AML-193 (cell line): Measurements from ENCODE around the gene ATG4D.
A peak's percentile ranks its signal among the peaks of the same experiment; 100 is the strongest.
"Not testable (repeated sequence)": the region's sequence is repeated elsewhere in the genome, so short reads cannot be mapped to it uniquely, and the experiment has no call there.

ENCODE experiments used
- DNase-seq, 2 experiments: peaks; one replicate each; lab custom pipeline; 2025; lab: John Stamatoyannopoulos, UW

Gene ATG4D

DNA sequence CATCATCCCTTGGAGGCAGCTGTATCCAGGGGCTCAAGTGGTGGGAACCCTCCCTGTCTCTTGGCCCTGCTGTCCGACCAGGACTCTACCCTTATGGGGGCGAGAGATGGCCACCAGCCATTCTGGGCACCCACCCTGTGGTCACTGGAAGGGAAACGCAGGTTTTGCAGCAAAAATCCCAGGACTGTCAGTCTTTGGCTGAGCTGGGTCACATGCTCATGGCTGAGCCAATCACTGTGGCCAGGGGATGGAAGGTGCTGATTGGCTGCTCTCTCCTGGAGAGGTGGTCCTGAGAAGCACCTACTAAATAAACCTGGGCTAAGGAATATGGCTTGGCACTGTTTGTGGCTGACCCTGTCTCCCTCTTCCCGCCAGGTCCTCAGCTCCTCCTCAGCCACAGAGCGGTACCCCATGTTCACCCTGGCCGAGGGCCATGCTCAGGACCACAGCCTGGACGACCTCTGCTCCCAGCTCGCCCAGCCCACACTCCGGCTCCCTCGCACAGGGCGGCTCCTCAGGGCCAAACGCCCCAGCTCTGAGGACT, 8.9 kb downstream of the ATG4D start:
- DNase-seq: no peak

DNA sequence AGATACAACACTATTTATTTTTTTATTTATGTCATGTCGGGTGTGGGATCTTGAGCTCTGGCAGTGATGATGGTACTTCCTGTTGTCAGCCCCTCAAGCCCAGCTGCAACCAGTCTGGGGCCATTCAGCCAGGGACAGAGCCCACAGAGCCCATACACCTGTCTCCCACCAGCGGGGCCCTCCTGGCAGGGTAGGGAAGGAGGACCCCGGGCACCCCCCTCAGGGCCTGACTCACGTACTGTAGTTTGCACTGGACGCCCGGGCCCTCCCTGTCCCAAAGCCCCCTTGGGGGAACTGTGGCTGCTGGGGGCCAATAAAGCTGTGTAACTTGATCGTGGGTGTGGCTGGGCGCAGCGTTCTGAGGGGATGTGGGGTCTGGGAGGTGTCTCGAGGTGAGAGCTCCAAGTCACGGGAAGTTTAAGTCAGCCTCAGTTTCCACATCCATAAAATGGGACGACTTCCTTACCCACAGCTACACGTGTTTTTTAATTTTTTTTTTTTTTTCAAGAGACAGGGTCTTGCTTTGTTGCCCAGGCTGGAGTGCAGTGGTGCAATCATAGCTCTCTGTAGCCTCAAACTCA, 9.5 kb downstream of the ATG4D start:
- no peak for DNase-seq

- DNase-seq: no peak
These were observed 10.3 kb downstream of the ATG4D start for GRCh38 chr19:10553943-10554381.

DNA sequence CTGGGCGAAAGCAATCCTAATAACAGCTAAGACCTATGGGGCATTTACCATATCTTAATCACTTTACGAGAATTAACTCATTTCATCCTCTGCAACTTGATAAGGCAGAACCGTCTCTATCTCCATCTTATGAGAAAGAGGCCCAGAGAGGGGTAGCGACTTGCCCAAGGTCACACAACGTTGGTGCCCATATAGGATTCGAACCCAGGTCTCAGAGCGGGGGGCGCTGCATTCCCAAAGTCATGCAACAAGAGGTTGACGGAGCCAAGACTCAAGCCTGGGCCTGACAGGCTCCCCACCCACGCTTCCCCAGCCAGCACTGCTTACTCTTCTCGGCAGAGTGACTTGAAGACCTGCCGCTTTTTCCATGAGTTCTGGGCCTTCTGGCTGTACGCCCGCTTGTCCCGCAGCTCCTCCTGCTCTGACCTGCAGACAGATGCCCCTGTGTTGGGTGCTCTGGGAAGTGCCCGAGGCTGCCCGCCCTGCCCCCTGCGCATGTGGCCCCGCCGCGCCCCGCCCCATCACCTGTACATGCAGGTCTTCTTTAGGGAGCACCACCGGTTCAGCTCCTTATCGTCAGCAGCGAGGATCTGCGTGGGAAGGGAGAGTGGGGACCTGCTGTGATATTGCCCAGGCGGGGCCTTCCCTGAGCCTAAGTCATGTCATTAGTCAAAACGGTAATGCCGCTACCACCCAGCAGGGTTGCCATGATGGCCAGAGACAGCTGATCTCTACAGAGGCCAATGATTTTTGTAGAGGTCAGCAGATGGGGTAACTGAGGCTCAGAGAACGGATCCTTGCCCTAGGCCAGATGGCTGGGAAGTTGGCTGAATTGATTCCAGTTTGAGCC, 11.3 kb downstream of the ATG4D start:
- no peak for DNase-seq

DNA sequence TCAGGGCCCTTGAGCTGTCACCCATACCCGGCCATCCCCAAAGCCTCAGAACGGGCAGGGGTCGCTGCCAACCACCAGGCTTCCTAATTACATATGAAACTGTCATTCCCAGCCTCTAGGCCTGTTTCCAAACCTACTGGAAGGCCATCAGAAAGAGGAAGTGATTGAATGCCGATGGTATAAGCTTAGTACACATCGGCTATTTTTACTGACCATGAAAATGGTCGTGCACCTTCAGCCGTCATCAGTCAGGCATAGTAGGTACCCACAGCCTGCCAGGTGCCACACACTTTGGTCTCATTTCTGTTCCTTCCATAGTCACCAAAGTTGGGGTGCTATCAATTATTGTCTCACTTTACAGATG, 11.9 kb downstream of the ATG4D start:
- no peak for DNase-seq

DNA sequence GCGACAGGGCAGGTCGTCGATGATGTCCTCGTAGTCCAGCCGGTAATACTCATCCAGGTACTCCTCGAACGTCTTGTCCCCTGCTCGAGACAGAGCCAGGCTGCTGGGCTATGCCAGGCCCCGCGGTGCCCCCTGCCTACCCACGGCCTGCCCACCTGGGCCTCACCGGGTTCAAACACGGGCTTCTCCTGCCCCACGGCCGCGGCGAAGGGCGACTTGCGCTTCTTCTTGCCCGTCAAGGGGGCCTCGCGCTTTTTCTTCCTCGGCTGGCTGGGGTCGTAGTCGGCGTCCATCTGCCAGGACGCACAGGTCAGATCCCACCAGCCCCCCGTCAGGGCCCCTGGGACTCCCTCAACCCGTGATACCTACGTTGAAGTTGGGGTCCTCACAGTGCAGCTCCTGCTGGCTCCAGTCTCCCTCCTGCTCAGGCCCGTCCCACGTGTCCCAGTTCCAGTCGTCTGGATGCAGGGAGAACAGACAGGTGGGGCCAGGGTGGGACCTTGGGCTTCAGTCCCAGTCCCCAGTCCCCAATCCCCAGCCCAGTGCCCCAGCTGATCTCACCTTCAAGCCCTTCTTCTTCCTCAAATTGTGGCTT, 14.0 kb downstream of the ATG4D start:
- DNase-seq: no peak

DNA sequence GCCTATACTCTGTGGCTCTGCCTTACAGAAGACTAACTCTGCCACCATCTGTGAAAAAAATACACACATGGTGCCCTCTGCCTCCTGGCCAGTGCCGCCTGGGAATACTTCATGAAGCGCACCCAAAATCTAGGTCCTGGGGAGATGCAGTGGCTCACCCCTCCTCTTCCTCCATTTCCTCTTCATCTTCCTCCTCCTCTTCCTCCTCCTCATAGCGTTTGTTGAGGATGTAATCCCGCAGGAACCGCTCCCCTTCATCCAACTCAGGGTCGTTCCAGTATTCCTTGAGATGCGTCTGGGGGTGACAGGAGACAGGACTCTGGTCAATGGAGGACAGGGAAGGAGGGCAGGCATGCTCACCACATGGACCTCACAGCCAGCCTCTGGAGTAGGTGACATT, 16.4 kb downstream of the ATG4D start:
- no peak for DNase-seq

- no peak for DNase-seq
These were observed 18.9 kb downstream of the ATG4D start for GRCh38 chr19:10562609-10563008.

GRCh38 chr19:10565028-10565566, 21.4 kb downstream of the ATG4D start:
- DNase-seq: peak; percentile 40 to 53

GRCh38 chr19:10565567-10566407, 22.1 kb downstream of the ATG4D start, which contains the start of gene KRI1:
TSS of gene KRI1 (minus strand) at chr19:10566010. CDS start at chr19:10565999, 11 bp downstream.
- DNase-seq: peak; percentile 95 to 96

- DNase-seq: no peak
These were observed 22.6 kb downstream of the ATG4D start for GRCh38 chr19:10566408-10566657.

DNA sequence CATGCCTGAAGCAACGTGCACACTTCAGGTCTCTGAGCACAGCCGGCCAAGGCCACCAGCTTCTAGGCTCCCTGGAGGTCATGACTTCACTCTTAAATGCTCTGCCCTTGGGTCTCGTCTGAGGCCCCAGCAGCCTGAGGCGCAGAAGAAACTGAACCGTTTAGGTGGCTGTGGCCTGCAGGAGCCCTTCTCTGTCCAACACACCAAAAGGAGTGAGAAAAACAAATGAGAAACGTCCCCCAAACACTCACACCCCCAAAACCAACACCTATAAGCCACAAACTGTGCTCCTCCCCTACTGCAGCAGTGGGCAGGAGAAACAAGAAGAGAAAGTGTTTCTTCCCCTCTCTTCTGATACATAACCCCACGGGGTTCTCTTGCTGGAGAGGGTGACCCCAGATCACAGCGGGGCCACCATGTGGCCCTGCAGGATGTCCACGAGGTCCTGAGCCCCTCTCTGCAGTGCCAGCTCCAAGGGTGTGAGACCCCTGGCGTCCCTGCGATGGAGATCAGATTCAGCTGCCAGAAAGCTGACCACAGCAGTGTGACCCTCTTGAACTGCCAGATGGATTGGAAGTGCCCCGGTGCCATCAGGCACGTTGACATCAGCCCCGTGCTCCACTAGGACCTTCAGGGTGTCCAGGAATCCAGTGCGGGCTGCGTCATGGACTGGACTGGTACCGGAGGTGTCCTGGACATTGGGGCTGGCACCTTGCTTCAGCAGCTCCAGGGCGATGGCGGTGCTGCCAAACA, 23.1 kb downstream of the ATG4D start:
- no peak for DNase-seq

DNA sequence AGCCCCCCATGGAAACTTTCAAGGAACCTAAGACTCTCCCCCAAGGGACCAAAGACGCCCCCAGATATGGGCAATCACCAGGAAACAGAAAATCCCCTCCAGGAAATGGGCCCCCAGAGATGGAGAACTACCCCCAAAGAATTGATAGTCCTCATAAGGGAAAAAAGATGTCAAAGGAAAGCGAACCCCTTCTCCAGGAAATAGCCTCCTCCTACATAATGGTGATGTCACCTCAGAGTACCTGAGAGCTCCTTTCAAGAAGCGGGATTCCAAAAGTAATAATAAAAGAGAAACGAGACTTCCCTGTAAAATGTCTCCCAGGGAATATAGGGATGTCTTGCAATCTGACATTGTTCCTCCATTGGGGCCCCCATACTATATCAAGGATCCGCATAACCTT, 24.0 kb downstream of the ATG4D start:
- no peak for DNase-seq

- no peak for DNase-seq
These were observed 24.5 kb downstream of the ATG4D start for GRCh38 chr19:10568062-10568825.

- peak; percentile 97 for DNase-seq
These were observed 25.3 kb downstream of the ATG4D start, which contains the start of gene CDKN2D for GRCh38 chr19:10568826-10569651. TSS of gene CDKN2D (minus strand) at chr19:10568979. CDS start at chr19:10568653, 326 bp downstream.

DNA sequence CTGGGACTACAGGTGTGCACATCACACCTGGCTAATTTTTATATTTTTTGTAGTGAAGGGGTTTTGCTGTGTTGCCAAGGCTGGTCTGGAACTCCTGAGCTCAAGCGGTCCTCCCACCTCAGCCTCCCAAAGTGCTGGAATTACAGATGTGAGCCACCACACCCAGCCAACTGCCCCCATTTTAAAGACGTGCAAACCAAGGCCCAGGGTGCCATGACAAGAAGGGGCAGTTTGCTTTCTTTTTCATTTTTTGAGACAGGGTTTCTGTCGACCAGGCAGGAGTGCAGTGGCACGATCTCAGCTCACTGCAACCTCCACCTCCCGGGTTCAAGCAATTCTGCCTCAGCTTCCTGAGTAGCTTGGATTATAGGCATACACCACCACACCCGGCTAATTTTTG, 30.1 kb downstream of the ATG4D start:
- DNase-seq: not testable (repeated sequence)

GRCh38 chr19:10574462-10574861, 30.8 kb downstream of the ATG4D start:
- no peak for DNase-seq

DNA sequence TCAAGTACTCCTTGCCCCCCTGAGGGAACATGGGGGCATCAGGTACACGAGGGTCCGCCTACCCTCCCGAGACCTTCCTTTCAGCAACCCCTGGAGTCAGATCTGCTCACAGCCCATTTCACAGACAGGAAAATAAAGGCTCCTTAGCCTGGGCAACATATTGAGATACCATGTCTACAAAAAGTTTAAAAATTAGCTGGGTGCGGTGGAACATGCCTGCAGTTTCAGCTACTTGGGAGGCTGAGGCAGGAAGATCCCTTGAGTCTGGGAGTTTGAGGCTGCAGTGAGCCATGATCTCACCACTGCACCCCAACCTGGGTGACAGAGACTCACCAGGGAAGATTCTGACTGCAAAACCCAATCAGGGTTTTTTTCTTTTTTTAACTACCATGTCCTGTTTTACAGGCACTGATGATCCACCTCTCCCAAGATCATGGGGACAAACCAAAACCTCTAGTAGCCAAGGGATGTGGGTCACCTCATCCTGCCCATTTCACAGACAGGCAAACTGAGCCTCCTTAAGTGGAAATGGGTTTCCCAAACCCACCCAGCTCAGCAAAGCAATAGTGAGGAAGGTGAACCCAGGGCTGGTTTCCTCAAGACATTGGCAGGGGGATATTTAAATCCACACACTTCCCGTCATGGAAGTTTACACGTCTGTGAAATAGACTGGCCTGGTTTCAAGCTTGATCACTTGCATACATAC, 31.5 kb downstream of the ATG4D start:
- no peak for DNase-seq

DNA sequence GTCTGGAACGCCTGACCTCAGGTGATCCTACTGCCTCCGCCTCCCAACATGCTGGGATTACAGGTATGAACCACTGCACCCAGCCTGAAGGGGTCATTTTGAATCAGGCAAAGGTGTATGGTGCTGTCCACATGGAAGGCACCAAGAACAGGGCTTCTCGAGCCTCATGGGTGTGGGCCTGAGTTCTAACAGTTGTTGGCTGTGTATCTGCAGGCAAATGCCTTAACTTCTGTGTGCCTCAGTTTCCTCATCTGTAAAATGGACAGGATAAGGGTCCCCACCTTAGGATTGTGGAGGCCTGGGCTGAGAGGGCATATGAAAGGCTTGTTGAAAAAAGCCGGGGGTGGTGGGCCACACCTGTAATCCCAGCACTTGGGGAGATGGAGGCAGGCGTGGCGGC, 34.2 kb downstream of the ATG4D start:
- DNase-seq: no peak
